Heart left ventricle (tissue), 13 donors: ENCODE data around the gene CASP8.

ENCODE experiments used
- CTCF ChIP-seq, 12 donors: fragments of 200-600 bp; sonication (generic) in 4 of 12; IDR thresholded peaks; one replicate each; pipeline versions ENCODE4 v1.5.0 to v1.8.0; 2018 to 2022; ENCODE audit warnings: antibody characterized with exemption in 12 of 12, mild to moderate bottlenecking in 5 of 12
- POLR2A ChIP-seq, 2 donors: fragments of 450-650 bp; IDR thresholded peaks; one replicate each; pipeline ENCODE4 v1.6.1; 2017; ENCODE audit warnings: antibody characterized with exemption in 2 of 2, mild to moderate bottlenecking in 2 of 2, moderate library complexity in 2 of 2
- donor health status: ischemic (EF 13 %, LVEDD 7.1; RV severe dilation, severe dysfunction).
- donor health status: DM: no; HTN: yes; CAD: no.
- donor health status: DM: no; HTN: no; CAD: no.
- donor health status: ischemic (EF 25% LVEDD 6.9; RV normal size, moderate dysfunction).
- donor health status: ischemic (EF 25% LVEDD 5.7; RV mildly dilated, moderate dysfunction).
- donor health status: ischemic (EF 35%, LVEDD 5.7; RV mildly dilated, moderate dysfunction).
- donor health status: nonischemic (EF 11% LVEDD 7.7; RV severe dilation, severe dysfunction).
- donor health status: DM: yes; HTN: yes; CAD: no.
- donor health status: PGD.
- donor health status: ischemic (EF 29% LVEDD 5.4; RV normal size, mild dysfunction).
- donor health status: nonischemic (EF 23%, LVEDD 6.1; RV moderate dilation, normal function).

- TF ChIP-seq CTCF (IDR thresholded peaks at IDR 0.05) (no peak), POLR2A (IDR thresholded peaks at IDR 0.05) (no peak)
Measured at GRCh38 chr2:201319511-201319910, 59.2 kb downstream of the CASP8 start.
